ENCODE results near the gene VPS13D.

Gene VPS13D

GRCh38 chr1:12432897-12433296, 203.1 kb downstream of the VPS13D start:
- ChIA-PET CTCF (no interaction called here), POLR2A (no interaction called here)
- TF ChIP-seq, protein P1, sequence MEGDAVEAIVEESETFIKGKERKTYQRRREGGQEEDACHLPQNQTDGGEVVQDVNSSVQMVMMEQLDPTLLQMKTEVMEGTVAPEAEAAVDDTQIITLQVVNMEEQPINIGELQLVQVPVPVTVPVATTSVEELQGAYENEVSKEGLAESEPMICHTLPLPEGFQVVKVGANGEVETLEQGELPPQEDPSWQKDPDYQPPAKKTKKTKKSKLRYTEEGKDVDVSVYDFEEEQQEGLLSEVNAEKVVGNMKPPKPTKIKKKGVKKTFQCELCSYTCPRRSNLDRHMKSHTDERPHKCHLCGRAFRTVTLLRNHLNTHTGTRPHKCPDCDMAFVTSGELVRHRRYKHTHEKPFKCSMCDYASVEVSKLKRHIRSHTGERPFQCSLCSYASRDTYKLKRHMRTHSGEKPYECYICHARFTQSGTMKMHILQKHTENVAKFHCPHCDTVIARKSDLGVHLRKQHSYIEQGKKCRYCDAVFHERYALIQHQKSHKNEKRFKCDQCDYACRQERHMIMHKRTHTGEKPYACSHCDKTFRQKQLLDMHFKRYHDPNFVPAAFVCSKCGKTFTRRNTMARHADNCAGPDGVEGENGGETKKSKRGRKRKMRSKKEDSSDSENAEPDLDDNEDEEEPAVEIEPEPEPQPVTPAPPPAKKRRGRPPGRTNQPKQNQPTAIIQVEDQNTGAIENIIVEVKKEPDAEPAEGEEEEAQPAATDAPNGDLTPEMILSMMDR (IDR thresholded peaks at IDR 0.05; ENCODE audit: control extremely low read depth, extremely low read depth, low read depth, missing control alignments) = no peak
- no peak for DNase-seq (ENCODE audit: extremely low spot score)

DNA sequence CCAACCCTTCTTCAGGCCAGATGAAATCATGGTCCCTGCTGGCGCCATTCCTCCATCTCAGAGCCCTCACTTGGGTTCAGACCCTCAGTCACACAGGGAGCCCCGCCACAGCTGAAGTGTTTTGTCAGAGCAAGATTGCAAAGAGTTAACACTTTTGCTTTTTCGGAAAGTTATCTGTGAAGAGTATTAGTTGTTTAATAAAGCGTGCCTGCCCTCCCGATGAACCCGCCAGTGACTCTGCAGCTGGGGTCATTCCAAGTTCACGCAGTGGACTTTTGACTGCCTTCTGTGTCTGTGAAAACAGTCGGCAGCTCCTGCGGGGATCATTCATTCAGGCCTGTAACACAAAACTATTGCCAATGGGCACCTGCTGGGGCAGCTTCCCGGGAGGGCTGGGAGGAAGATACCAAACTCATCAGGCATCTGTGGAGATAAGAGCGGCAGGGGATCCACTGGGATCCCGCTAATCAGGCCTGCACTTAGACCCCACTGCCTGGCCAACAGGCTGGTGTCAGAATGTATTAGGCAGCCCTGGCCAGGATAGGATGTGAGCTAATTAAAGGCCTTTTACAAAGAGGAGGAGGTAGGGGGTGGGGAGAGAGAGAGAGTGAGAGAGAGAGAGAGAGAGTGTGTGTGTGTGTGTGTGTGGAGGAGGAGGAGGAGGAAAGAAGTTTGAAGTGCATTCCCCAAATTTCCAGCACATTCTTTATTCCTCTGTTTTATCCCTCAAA, 203.7 kb downstream of the VPS13D start:
- DNase-seq (ENCODE audit: extremely low spot score) = no peak
- TF ChIP-seq, protein P1 (IDR thresholded peaks at IDR 0.05; ENCODE audit: control extremely low read depth, extremely low read depth, low read depth, missing control alignments) = no peak
- POLR2A ChIA-PET = no interaction called here
- CTCF ChIA-PET = interaction anchor here (0.7 kb wide), 1 partner anchor 11 kb away, joined by 3 read pairs; no protein-coding TSS in a partner anchor

- TF ChIP-seq, protein P1 (IDR thresholded peaks at IDR 0.05; ENCODE audit: control extremely low read depth, extremely low read depth, low read depth, missing control alignments) = no peak
- peak; percentile 15 for DNase-seq (ENCODE audit: extremely low spot score)
- ChIA-PET POLR2A (no interaction called here), CTCF (interaction anchor here (0.7 kb wide), 1 partner anchor 11 kb away, joined by 3 read pairs; no protein-coding TSS in a partner anchor)
Observed at GRCh38 chr1:12434174-12434573, 204.3 kb downstream of the VPS13D start.

DNA sequence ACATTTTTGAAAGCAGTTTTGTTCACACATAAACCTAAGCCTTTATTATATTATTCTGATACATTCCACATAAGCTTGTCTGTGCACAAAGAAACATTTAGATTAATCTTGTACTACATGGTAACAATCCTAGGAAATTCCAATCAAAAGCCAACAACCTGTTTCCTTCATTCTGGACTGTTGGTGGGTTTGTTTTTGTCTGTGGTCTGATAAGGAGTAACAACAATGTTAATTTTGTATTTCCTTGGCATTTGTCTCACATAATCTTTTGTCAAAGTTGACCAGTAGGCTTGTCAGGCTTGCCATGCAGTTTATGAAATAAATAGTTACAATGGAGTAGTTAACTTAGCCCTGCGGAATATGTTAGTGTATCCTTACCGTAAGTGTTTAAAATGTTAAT, 204.9 kb downstream of the VPS13D start:
- DNase-seq (ENCODE audit: extremely low spot score) = no peak
- ChIA-PET CTCF (no interaction called here), POLR2A (no interaction called here)
- TF ChIP-seq, protein P1 (IDR thresholded peaks at IDR 0.05; ENCODE audit: control extremely low read depth, extremely low read depth, low read depth, missing control alignments) = no peak

GRCh38 chr1:12435639-12436344, 206.0 kb downstream of the VPS13D start:
- ChIA-PET POLR2A (no interaction called here), CTCF (interaction anchor here (1.9 kb wide), 1 partner anchor 11 kb away, joined by 6 read pairs; no protein-coding TSS in a partner anchor)
- TF ChIP-seq, protein P1 (IDR thresholded peaks at IDR 0.05; ENCODE audit: control extremely low read depth, extremely low read depth, low read depth, missing control alignments) = no peak
- peak; percentile 31 for DNase-seq (ENCODE audit: extremely low spot score)

GRCh38 chr1:12436345-12436658, 206.5 kb downstream of the VPS13D start:
- POLR2A ChIA-PET = no interaction called here
- TF ChIP-seq, protein P1 (IDR thresholded peaks at IDR 0.05; ENCODE audit: control extremely low read depth, extremely low read depth, low read depth, missing control alignments) = no peak
- DNase-seq (ENCODE audit: extremely low spot score) = no peak
- CTCF ChIA-PET = interaction anchor here (1.3 to 1.9 kb wide), 2 partner anchors 11 to 28 kb away, joined by 3 to 6 read pairs; no protein-coding TSS in a partner anchor
